Neural progenitor cell (in vitro differentiated cells): Measurements from ENCODE around the gene TWIST2.

Source experiments
- EZH2 ChIP-seq: fragments of 200-600 bp; sonication (generic); IDR thresholded peaks from 2 replicates; pipeline ENCODE4 v1.6.1; 2017; ENCODE audit warnings: antibody characterized with exemption, mild to moderate bottlenecking, moderate library complexity
- EZH2phosphoT487 ChIP-seq: fragments of 200-600 bp; sonication (generic); IDR thresholded peaks from 2 replicates; pipeline ENCODE4 v1.6.1; 2017; ENCODE audit warnings: antibody characterized with exemption
- TF ChIP-seq, protein P1 (sequence below): fragments of 200-600 bp; sonication (generic); IDR thresholded peaks from 2 replicates; pipeline ENCODE4 v1.5.1; 2017; ENCODE audit warnings: antibody characterized with exemption, mild to moderate bottlenecking

DNA sequence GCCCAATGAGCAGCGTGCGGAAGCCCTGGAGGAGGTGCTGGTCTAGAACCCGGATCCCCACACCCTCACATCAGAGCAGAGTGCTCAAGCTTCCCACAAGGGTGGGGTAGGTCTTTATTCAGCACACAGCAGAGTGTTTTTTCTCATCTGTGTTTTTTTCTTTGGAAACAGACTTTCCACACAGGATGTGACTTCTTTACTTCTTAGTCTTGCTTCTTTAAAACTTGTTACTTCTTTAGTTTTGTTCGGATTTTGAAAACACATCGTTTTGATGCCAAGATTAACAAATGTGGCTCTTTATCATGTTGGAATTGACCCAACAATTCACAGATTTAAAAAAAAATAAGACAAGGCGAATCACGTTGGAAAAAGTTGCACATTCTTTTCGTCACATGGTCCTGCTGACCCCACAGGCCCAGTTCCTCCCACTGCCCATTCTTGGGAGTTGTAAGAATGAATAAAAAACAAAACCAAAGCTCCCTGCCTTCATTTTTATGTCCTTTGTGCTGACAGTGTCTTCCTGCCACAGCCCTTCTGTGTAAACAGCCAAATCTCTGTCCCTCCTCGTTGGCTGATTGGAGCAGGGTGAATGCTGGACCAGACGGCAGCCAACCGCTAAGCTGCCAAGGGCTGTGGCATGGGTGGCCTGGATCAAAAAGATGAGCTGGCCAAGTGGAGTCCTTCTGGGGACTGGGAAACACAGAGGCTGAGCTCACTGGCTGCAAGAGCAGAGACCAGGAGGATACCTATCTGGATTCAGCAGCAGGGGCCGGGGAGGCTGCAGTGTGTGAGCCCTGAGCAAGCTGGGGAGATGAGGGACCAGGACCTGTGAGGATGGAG lies 81.6 kb downstream of the TWIST2 start:
- TF ChIP-seq, protein P1, sequence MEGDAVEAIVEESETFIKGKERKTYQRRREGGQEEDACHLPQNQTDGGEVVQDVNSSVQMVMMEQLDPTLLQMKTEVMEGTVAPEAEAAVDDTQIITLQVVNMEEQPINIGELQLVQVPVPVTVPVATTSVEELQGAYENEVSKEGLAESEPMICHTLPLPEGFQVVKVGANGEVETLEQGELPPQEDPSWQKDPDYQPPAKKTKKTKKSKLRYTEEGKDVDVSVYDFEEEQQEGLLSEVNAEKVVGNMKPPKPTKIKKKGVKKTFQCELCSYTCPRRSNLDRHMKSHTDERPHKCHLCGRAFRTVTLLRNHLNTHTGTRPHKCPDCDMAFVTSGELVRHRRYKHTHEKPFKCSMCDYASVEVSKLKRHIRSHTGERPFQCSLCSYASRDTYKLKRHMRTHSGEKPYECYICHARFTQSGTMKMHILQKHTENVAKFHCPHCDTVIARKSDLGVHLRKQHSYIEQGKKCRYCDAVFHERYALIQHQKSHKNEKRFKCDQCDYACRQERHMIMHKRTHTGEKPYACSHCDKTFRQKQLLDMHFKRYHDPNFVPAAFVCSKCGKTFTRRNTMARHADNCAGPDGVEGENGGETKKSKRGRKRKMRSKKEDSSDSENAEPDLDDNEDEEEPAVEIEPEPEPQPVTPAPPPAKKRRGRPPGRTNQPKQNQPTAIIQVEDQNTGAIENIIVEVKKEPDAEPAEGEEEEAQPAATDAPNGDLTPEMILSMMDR, result no peak
- no peak for TF ChIP-seq EZH2
- TF ChIP-seq EZH2phosphoT487, result no peak
